Measurements from ENCODE around the gene ASXL1. TPM values are rescaled to one million over a fixed set of nuclear protein-coding genes. Genes with fewer than 3 reads are reported as not detected.
A peak's percentile ranks its signal among the peaks of the same experiment; 100 is the strongest.

The ASXL1 gene
- total and polyA plus RNA-seq, 2 donors from 2014 or later, result 16.2 to 71.1 TPM

- H3K27ac ChIP-seq (ENCODE audit: low read depth in 2 of 2, low read length in 2 of 2), result peak overlapping the region in 1 of 2 donors; percentile 63
- H3K9ac ChIP-seq (ENCODE audit: low read length in 3 of 3), result peak overlapping the region in 1 of 3 donors; percentile 19
- peaks cover 3 to 33% (median 24%) of the 10 kb centered on the region in 3 donors for H3K36me3 ChIP-seq (ENCODE audit: control insufficient read depth in 2 of 3, insufficient read depth in 3 of 3, low read length in 3 of 3)
- no peak for TF ChIP-seq CTCF (IDR thresholded peaks at IDR 0.05; ENCODE audit: borderline replicate concordance, extremely low read depth, insufficient read depth)
- no peak for FAIRE-seq
- DNase-seq, result peak in 2 of 5 donors; percentile 72
- intact Hi-C loops (cut with DNase I), result no loop called here
- peaks cover 0 to 31% (median 10%) of the 10 kb centered on the region in 3 donors for H3K4me1 ChIP-seq (ENCODE audit: control insufficient read depth in 2 of 3, insufficient read depth in 2 of 3, low read depth in 1 of 3, low read length in 3 of 3)
- no peaks in the 10 kb centered on the region for H3K27me3 ChIP-seq (ENCODE audit: control insufficient read depth, insufficient read depth, low read length)
- H3K9me3 ChIP-seq (ENCODE audit: control insufficient read depth in 2 of 3, insufficient read depth in 1 of 3, low read length in 3 of 3), result no peaks in the 10 kb centered on the region
- H3K4me3 ChIP-seq (ENCODE audit: low read length in 3 of 3), result peak overlapping the region in 1 of 3 donors; percentile 37
Measured at GRCh38 chr20:32455901-32456701, 98.0 kb downstream of the ASXL1 start.

- no peaks in the 10 kb centered on the region for H3K9me3 ChIP-seq (ENCODE audit: control insufficient read depth in 2 of 3, insufficient read depth in 1 of 3, low read length in 3 of 3)
- TF ChIP-seq CTCF (IDR thresholded peaks at IDR 0.05; ENCODE audit: borderline replicate concordance, extremely low read depth, insufficient read depth), result peak; percentile 75
- peak overlapping the region; percentile 40 to 63 for H3K27ac ChIP-seq (ENCODE audit: low read depth in 2 of 2, low read length in 2 of 2)
- intact Hi-C loops (cut with DNase I), result no loop called here
- H3K4me1 ChIP-seq (ENCODE audit: control insufficient read depth in 2 of 3, insufficient read depth in 2 of 3, low read depth in 1 of 3, low read length in 3 of 3), result peaks cover 0 to 31% (median 10%) of the 10 kb centered on the region in 3 donors
- peak; percentile 85 to 98 (median 96) for DNase-seq
- peaks cover 3 to 32% (median 21%) of the 10 kb centered on the region in 3 donors for H3K36me3 ChIP-seq (ENCODE audit: control insufficient read depth in 2 of 3, insufficient read depth in 3 of 3, low read length in 3 of 3)
- H3K4me3 ChIP-seq (ENCODE audit: low read length in 3 of 3), result peak overlapping the region in 1 of 3 donors; percentile 37
- peak overlapping the region in 1 of 3 donors; percentile 19 for H3K9ac ChIP-seq (ENCODE audit: low read length in 3 of 3)
- no peaks in the 10 kb centered on the region for H3K27me3 ChIP-seq (ENCODE audit: control insufficient read depth, insufficient read depth, low read length)
- FAIRE-seq, result no peak
Measured at GRCh38 chr20:32456869-32457478, 98.8 kb downstream of the ASXL1 start.

- DNase-seq (peak; percentile 93 to 98 (median 97)), FAIRE-seq (no peak)
- no peaks in the 10 kb centered on the region for H3K27me3 ChIP-seq (ENCODE audit: control insufficient read depth, insufficient read depth, low read length)
- no peak for TF ChIP-seq CTCF (IDR thresholded peaks at IDR 0.05; ENCODE audit: borderline replicate concordance, extremely low read depth, insufficient read depth)
- H3K4me1 ChIP-seq (ENCODE audit: control insufficient read depth in 2 of 3, insufficient read depth in 2 of 3, low read depth in 1 of 3, low read length in 3 of 3), result peaks cover 0 to 31% (median 10%) of the 10 kb centered on the region in 3 donors
- intact Hi-C loops (cut with DNase I), result no loop called here
- peak overlapping the region in 1 of 2 donors; percentile 67 for H3K27ac ChIP-seq (ENCODE audit: low read depth in 2 of 2, low read length in 2 of 2)
- no peak overlapping the region for H3K9ac ChIP-seq (ENCODE audit: low read length in 3 of 3)
- no peaks in the 10 kb centered on the region for H3K9me3 ChIP-seq (ENCODE audit: control insufficient read depth in 2 of 3, insufficient read depth in 1 of 3, low read length in 3 of 3)
- peak overlapping the region in 1 of 3 donors; percentile 37 for H3K4me3 ChIP-seq (ENCODE audit: low read length in 3 of 3)
- peaks cover 3 to 28% (median 19%) of the 10 kb centered on the region in 3 donors for H3K36me3 ChIP-seq (ENCODE audit: control insufficient read depth in 2 of 3, insufficient read depth in 3 of 3, low read length in 3 of 3)
Measured at GRCh38 chr20:32457479-32457986, 99.4 kb downstream of the ASXL1 start.
